ENCODE measurements around the gene DMXL2. TPM values are rescaled to one million over a fixed set of nuclear protein-coding genes. Genes with fewer than 3 reads are reported as not detected.

DMXL2 gene
- total RNA-seq, 1 donor from 2014 or later: 4.6 TPM

DNA sequence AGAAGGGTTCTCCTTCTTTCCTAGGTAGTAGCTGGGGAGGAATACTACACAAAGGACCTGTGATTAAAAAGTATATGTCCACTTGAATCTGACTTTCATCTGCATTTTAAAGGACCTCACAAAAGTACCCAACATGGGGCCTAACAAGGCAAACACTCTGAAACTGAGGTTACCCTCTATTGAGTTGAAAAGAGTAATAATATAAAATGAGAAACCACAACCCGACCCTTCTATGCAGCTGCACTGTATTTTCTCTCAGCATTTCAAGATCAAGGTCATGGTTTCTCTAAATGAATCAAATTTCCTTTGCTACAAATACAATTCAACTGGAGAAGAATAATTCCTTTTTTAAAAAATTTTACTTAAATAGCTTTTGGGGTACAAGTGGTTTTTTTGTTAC, 106.3 kb downstream of the DMXL2 start:
- H3K27ac Mint-ChIP-seq: no peak overlapping the region
- H3K36me3 Mint-ChIP-seq (ENCODE audit: low read depth): no peaks in the 10 kb centered on the region
- no peak for DNase-seq
- H3K4me1 Mint-ChIP-seq: no peaks in the 10 kb centered on the region
- H3K27me3 Mint-ChIP-seq: no peaks in the 10 kb centered on the region
- intact Hi-C loops (cut with micrococcal nuclease): no loop called here
- no peaks in the 10 kb centered on the region for H3K9me3 Mint-ChIP-seq
- H3K4me3 Mint-ChIP-seq: no peak overlapping the region

DNA sequence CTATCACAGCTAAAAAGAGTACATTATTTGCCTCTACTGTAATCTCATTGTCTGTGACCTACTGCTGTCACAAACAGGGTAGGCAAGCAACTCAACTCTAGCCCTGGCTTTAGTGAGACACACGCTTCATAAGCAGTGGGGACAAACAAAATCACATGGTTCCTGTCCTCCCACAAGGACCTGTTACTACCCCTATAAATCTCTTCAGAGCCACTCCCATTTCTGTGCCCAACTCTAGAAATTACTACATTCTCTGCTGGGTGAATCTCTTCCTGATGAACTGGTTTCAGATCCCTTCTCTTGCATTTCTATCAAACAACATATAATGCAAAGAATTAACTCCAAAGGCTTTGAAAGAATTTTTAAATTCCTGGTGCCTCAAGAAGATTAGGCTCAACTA, 117.3 kb downstream of the DMXL2 start:
- Mint-ChIP-seq H3K4me1 (no peaks in the 10 kb centered on the region), H3K36me3 (ENCODE audit: low read depth) (no peaks in the 10 kb centered on the region), H3K27me3 (no peaks in the 10 kb centered on the region)

DNA sequence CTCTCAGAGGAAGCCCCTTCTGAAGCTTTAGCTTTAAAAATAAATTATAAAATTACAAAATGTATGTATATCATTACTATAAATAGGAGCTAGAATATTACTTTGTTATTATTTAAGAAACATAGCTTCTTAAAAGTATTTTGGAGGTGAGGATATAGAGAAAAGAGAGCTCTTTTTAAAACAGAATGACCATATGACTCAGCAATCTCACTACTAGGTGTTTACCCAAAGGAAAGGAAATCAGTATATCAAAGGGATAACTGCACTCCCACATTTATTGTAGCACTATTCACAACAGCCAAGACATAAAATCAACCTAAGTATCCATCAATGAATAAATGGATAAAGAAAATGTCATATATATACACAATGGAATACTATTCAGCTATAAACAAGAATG, 119.6 kb downstream of the DMXL2 start:
- no peaks in the 10 kb centered on the region for H3K9me3 Mint-ChIP-seq
- no peak overlapping the region for H3K27ac Mint-ChIP-seq
- intact Hi-C loops (cut with micrococcal nuclease): no loop called here
- DNase-seq: no peak
- no peak overlapping the region for H3K4me3 Mint-ChIP-seq
- H3K4me1 Mint-ChIP-seq: no peaks in the 10 kb centered on the region
- H3K36me3 Mint-ChIP-seq (ENCODE audit: low read depth): no peaks in the 10 kb centered on the region
- no peaks in the 10 kb centered on the region for H3K27me3 Mint-ChIP-seq

More for the DNA sequence above, 117.3 kb downstream of the DMXL2 start:
- no peak for DNase-seq
- no peak overlapping the region for H3K4me3 Mint-ChIP-seq
- H3K9me3 Mint-ChIP-seq: peaks cover 1% of the 10 kb centered on the region
- no peak overlapping the region for H3K27ac Mint-ChIP-seq
- intact Hi-C loops (cut with micrococcal nuclease): no loop called here

DNA sequence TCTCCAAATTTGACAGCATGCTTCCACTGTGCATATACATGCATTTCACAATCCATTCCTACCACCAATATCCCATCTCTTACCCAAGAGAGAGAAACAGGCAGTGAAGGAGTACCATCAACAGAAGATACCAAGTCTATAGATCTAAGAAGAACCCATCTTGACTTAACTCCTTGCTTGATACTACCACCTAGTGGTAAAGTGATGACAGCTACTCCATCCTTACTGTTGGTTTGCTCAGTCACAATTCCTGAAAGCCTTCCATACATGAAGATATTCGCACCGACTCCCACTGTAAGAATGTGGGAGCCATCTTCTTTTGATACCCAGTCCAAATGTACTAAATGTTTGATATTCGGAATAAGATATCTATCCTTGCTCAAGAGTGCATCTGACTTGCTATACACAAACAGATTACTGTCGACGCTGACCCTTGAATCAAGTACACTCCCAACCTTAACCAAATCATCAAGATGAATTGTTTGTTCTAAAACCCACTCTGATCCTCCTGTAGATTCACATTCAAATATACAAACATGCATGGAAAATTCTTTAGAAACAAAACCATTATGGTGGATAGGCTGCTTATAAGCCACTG, 123.1 kb downstream of the DMXL2 start:
- H3K27ac Mint-ChIP-seq: no peak overlapping the region
- no peak overlapping the region for H3K4me3 Mint-ChIP-seq
- no peak for DNase-seq
- no peaks in the 10 kb centered on the region for H3K9me3 Mint-ChIP-seq
- H3K27me3 Mint-ChIP-seq: no peaks in the 10 kb centered on the region
- no peaks in the 10 kb centered on the region for H3K36me3 Mint-ChIP-seq (ENCODE audit: low read depth)
- intact Hi-C loops (cut with micrococcal nuclease): no loop called here
- H3K4me1 Mint-ChIP-seq: no peaks in the 10 kb centered on the region

DNA sequence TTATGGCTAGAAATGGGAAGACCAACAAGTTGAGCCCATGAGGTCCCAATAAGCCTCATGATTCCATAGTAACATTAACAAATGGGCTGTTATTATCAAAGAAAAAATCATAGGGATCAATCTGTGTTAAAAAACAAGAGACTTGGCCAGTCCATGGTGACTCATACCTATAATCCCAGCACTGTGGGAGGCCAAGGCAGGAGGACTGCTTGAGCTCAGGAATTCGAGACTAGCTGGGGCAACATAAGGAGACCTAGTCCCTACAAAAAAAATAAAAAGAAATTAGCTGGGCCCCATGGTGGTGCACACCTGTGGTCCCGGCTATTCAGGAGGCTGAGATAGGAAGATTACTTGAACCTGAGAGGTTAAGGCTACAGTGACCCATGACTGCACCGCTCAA, 124.8 kb downstream of the DMXL2 start:
- Mint-ChIP-seq H3K27me3 (no peaks in the 10 kb centered on the region), H3K9me3 (no peaks in the 10 kb centered on the region)
- intact Hi-C loops (cut with micrococcal nuclease): no loop called here

DNA sequence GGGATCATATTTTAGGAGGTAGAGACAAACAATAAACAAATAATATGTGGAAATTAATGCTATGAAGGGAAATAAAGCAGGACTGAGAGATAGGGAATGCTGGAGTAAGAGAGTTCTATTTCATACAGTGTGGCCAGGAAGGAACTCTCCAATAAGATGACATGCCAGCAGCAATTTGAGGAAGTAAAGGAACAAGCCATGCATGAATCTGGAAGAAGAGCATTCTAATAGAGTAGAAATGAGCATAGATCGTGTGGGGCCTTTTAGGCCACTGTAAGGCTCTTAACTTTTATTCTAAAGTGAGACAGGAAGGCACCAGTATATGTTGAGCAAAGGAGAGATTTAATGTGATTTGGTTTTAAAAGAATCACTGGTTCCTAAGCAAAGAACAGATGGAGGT, 126.3 kb downstream of the DMXL2 start:
- intact Hi-C loops (cut with micrococcal nuclease): no loop called here

More for the DNA sequence above, 124.8 kb downstream of the DMXL2 start:
- Mint-ChIP-seq H3K4me3 (no peak overlapping the region), H3K27ac (no peak overlapping the region), H3K4me1 (no peaks in the 10 kb centered on the region), H3K36me3 (ENCODE audit: low read depth) (no peaks in the 10 kb centered on the region)
- no peak for DNase-seq

DNA sequence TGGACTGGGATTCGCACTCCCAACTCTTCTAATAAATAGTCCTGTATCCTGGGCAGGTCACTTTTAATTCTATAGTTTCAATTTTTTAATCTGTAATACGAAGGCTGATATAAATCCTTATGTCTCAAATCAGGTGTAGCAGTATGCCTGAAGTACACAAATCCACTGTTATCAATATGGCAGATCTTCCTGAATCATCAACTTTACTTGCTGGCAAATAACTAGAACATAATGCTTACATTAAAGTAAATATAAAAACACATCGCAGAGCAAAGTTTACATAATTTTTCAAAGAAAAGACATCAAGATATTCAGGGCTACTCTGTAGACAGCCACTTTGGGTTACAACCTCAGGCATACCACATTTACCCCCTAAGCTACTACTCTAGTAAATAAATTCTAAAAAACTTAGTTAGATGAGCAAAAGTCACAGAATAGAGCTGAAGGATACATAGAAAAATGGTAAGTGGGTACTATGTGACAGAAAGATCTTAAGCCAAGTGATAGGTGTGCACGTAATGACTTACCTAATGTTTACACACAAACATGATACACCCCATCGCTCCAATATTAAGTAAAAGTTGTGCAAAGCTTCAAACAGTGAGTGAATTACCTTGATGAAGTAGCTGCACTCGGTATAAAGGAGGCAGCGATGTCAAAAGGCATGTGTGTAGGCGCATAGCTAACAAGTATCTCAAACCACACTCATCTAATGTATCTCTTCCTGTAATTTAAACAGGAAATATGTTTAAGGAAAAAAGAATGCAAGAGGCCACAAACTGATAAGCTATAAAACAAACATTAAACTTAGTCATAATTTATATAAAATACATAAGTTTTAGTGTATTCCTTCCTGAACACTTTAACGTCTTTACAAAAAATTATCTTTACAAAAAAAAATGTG, 127.9 kb downstream of the DMXL2 start:
- H3K4me3 Mint-ChIP-seq: no peak overlapping the region
- H3K27ac Mint-ChIP-seq: no peak overlapping the region
- no peaks in the 10 kb centered on the region for H3K4me1 Mint-ChIP-seq
- no peaks in the 10 kb centered on the region for H3K9me3 Mint-ChIP-seq
- no peaks in the 10 kb centered on the region for H3K36me3 Mint-ChIP-seq (ENCODE audit: low read depth)
- no peak for DNase-seq
- H3K27me3 Mint-ChIP-seq: no peaks in the 10 kb centered on the region
- intact Hi-C loops (cut with micrococcal nuclease): no loop called here

More for the DNA sequence above, 126.3 kb downstream of the DMXL2 start:
- no peak overlapping the region for H3K4me3 Mint-ChIP-seq
- H3K4me1 Mint-ChIP-seq: no peaks in the 10 kb centered on the region
- H3K9me3 Mint-ChIP-seq: no peaks in the 10 kb centered on the region
- no peaks in the 10 kb centered on the region for H3K36me3 Mint-ChIP-seq (ENCODE audit: low read depth)
- no peak for DNase-seq
- H3K27ac Mint-ChIP-seq: no peak overlapping the region
- H3K27me3 Mint-ChIP-seq: no peaks in the 10 kb centered on the region

DNA sequence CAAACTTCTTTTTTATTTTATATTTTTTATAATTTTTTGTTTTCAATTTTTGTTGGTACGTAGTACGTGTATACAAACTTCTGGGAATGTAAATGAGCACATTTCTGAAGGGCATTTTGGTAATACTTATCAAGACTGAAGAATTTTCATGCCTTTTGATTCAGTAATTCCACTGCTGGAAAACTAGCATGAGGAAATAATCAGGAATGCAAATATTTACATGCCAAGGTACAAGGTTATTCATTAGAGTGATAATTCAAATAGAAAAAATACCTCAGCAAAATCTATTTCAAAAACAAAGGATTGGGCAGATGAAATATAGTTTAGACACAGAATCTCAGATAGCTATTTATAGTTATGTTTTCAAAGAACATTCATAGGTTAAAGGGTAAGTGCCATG, 128.7 kb downstream of the DMXL2 start:
- intact Hi-C loops (cut with micrococcal nuclease): no loop called here
- no peak for DNase-seq
- H3K4me1 Mint-ChIP-seq: no peaks in the 10 kb centered on the region
- no peaks in the 10 kb centered on the region for H3K27me3 Mint-ChIP-seq
- no peaks in the 10 kb centered on the region for H3K9me3 Mint-ChIP-seq
- H3K27ac Mint-ChIP-seq: no peak overlapping the region
- H3K4me3 Mint-ChIP-seq: no peak overlapping the region
- H3K36me3 Mint-ChIP-seq (ENCODE audit: low read depth): no peaks in the 10 kb centered on the region

DNA sequence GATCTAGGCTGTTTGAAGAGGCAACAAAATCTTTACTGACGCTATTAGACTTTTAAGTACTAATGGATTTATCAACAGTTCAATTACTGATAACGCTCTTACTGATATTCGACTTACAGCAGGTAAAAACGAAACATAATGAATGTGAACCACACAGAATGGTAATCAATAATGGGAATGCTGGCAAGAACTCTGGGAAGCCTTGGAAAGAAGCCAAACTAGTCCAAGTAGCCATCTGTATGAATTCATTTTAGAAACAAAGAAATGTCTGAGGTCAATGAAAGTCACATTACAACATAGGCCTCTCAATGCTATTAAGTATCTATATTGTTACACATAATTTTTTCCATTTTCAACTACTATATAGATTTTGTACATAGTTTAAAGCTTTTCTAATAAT, 130.0 kb downstream of the DMXL2 start:
- Mint-ChIP-seq H3K4me3 (no peak overlapping the region), H3K9me3 (no peaks in the 10 kb centered on the region), H3K27ac (no peak overlapping the region), H3K27me3 (no peaks in the 10 kb centered on the region), H3K4me1 (no peaks in the 10 kb centered on the region), H3K36me3 (ENCODE audit: low read depth) (no peaks in the 10 kb centered on the region)
- no peak for DNase-seq
- intact Hi-C loops (cut with micrococcal nuclease): no loop called here

DNA sequence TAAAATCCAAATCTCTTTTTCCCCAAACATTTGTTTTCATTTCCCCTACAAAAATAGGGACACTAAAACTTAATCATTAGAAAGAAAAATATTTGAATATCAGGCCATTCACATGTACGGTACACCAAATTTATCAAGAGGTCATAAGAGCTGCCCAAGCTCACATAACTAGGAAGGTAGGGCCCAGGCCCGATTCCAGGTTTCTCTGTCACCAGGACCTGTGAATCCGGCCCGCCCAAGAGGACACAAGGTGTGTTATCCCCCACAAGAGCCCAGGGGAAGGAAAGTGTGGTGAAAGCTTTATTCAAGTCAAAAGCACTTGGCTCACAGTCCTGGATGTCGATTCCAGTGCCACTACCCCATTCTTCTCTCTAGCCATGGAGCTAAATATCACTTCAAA, 130.6 kb downstream of the DMXL2 start:
- no peak overlapping the region for H3K4me3 Mint-ChIP-seq
- H3K27ac Mint-ChIP-seq: no peak overlapping the region
- no peaks in the 10 kb centered on the region for H3K27me3 Mint-ChIP-seq
- H3K4me1 Mint-ChIP-seq: no peaks in the 10 kb centered on the region
- no peaks in the 10 kb centered on the region for H3K9me3 Mint-ChIP-seq
- H3K36me3 Mint-ChIP-seq (ENCODE audit: low read depth): no peaks in the 10 kb centered on the region
- no peak for DNase-seq
- intact Hi-C loops (cut with micrococcal nuclease): no loop called here

DNA sequence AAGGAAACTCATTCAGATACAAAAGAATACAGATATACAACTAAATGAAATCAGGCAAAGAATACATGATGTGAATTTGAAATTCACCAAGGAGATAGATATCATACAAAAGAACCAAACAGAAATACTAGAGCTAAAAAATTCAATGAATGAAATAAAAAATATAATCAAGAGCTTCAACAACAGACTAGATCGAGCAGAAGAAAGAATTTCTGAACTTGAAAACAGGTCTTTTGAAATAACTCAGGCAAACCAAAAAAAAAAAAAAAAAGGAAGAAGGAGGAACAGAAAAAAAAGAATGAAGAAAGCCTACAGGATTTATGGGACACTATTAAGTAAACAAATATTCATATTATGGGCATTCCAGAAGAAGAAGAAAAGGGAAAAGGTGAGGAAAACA, 137.8 kb downstream of the DMXL2 start:
- H3K27ac Mint-ChIP-seq: no peak overlapping the region
- H3K4me1 Mint-ChIP-seq: no peaks in the 10 kb centered on the region
- H3K27me3 Mint-ChIP-seq: no peaks in the 10 kb centered on the region
- peaks cover 18% of the 10 kb centered on the region for H3K9me3 Mint-ChIP-seq
- no peak overlapping the region for H3K4me3 Mint-ChIP-seq
- intact Hi-C loops (cut with micrococcal nuclease): no loop called here
- no peak for DNase-seq
- H3K36me3 Mint-ChIP-seq (ENCODE audit: low read depth): peaks cover 4% of the 10 kb centered on the region

DNA sequence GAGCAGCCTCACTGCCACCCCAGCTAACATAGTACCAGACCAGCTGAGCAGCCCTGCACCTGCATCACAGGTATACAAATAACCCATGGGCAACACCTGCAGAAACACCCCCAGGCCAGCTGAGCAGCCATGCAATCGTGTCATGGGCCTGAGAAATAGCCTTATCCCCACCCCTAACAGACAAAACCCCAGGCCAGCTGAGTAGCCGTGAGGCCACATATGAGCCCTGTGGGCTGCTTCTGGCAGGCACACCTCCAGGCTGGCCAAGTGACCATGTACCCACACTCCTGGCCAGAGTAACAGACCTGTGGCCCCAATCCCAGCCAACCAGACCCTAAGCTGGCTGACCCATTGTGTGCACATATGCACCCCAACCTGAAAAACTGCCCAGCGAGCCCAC, 138.6 kb downstream of the DMXL2 start:
- Mint-ChIP-seq H3K27ac (no peak overlapping the region), H3K4me1 (no peaks in the 10 kb centered on the region), H3K27me3 (no peaks in the 10 kb centered on the region), H3K36me3 (ENCODE audit: low read depth) (peaks cover 4% of the 10 kb centered on the region), H3K9me3 (peaks cover 18% of the 10 kb centered on the region), H3K4me3 (no peak overlapping the region)
- no peak for DNase-seq
- intact Hi-C loops (cut with micrococcal nuclease): no loop called here

DNA sequence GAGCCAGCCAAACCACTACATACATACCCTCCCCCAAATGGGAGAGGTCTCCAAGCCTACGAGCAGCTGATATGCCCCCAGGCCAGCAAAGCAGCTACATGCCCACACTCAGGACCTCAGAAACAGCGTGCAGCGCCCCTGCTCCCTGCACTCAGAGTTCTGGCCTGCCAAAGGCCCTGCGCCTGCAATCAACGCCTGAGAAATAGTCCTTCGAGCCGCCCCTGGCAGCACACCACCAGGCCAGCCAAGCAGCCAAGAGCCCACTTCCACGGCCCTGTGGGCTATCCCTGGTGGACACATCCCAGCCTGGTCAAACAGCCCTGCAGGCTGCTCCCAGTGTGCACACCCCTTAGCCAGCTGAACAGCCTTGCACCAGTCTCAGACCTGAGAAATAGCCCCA, 139.1 kb downstream of the DMXL2 start:
- intact Hi-C loops (cut with micrococcal nuclease): no loop called here
- H3K9me3 Mint-ChIP-seq: peaks cover 18% of the 10 kb centered on the region
- H3K36me3 Mint-ChIP-seq (ENCODE audit: low read depth): peaks cover 4% of the 10 kb centered on the region
- no peaks in the 10 kb centered on the region for H3K4me1 Mint-ChIP-seq
- H3K27me3 Mint-ChIP-seq: no peaks in the 10 kb centered on the region
- no peak for DNase-seq
- H3K4me3 Mint-ChIP-seq: no peak overlapping the region
- no peak overlapping the region for H3K27ac Mint-ChIP-seq

DNA sequence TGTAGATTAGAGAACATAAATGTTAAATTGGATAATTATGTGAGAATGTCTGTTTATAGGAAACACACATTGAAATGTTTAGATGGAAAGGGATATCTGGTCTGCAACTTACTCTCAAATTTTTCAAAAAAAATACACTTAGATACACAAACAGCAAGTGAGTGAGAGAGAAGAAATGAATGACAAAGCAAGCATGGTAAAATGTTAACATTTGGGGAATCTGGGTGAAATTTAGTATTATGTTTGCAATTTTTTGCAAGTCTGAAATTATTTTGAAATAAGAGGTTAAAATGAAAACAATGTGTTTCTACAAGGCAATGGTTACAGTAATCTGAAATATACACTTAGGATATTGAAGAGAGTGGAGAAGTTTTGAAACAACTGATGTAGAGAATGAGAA, 146.8 kb downstream of the DMXL2 start:
- H3K4me3 Mint-ChIP-seq: no peak overlapping the region
- no peak overlapping the region for H3K27ac Mint-ChIP-seq
- intact Hi-C loops (cut with micrococcal nuclease): no loop called here
- no peaks in the 10 kb centered on the region for H3K9me3 Mint-ChIP-seq
- no peak for DNase-seq
- H3K36me3 Mint-ChIP-seq (ENCODE audit: low read depth): no peaks in the 10 kb centered on the region
- no peaks in the 10 kb centered on the region for H3K27me3 Mint-ChIP-seq
- no peaks in the 10 kb centered on the region for H3K4me1 Mint-ChIP-seq

All from activated CD4-positive, alpha-beta T cell treated with anti-CD3 and anti-CD28 coated beads, Interleukin-2, amount 10 ng/mL, durations not matched to agents 24 days and 14 days (primary cell).